ENCODE data around the gene PAK5. TPM values are rescaled to one million over a fixed set of nuclear protein-coding genes. Genes with fewer than 3 reads are reported as not detected.

PAK5 gene
- total and polyA plus RNA-seq, 9 of the 15 experiments (the other 6 are each of a cell fraction or from before 2014, with no cell fraction given) = not detected

GRCh38 chr20:9755301-9755700, 83.6 kb downstream of the PAK5 start (continued):
- TF ChIP-seq, protein P1, sequence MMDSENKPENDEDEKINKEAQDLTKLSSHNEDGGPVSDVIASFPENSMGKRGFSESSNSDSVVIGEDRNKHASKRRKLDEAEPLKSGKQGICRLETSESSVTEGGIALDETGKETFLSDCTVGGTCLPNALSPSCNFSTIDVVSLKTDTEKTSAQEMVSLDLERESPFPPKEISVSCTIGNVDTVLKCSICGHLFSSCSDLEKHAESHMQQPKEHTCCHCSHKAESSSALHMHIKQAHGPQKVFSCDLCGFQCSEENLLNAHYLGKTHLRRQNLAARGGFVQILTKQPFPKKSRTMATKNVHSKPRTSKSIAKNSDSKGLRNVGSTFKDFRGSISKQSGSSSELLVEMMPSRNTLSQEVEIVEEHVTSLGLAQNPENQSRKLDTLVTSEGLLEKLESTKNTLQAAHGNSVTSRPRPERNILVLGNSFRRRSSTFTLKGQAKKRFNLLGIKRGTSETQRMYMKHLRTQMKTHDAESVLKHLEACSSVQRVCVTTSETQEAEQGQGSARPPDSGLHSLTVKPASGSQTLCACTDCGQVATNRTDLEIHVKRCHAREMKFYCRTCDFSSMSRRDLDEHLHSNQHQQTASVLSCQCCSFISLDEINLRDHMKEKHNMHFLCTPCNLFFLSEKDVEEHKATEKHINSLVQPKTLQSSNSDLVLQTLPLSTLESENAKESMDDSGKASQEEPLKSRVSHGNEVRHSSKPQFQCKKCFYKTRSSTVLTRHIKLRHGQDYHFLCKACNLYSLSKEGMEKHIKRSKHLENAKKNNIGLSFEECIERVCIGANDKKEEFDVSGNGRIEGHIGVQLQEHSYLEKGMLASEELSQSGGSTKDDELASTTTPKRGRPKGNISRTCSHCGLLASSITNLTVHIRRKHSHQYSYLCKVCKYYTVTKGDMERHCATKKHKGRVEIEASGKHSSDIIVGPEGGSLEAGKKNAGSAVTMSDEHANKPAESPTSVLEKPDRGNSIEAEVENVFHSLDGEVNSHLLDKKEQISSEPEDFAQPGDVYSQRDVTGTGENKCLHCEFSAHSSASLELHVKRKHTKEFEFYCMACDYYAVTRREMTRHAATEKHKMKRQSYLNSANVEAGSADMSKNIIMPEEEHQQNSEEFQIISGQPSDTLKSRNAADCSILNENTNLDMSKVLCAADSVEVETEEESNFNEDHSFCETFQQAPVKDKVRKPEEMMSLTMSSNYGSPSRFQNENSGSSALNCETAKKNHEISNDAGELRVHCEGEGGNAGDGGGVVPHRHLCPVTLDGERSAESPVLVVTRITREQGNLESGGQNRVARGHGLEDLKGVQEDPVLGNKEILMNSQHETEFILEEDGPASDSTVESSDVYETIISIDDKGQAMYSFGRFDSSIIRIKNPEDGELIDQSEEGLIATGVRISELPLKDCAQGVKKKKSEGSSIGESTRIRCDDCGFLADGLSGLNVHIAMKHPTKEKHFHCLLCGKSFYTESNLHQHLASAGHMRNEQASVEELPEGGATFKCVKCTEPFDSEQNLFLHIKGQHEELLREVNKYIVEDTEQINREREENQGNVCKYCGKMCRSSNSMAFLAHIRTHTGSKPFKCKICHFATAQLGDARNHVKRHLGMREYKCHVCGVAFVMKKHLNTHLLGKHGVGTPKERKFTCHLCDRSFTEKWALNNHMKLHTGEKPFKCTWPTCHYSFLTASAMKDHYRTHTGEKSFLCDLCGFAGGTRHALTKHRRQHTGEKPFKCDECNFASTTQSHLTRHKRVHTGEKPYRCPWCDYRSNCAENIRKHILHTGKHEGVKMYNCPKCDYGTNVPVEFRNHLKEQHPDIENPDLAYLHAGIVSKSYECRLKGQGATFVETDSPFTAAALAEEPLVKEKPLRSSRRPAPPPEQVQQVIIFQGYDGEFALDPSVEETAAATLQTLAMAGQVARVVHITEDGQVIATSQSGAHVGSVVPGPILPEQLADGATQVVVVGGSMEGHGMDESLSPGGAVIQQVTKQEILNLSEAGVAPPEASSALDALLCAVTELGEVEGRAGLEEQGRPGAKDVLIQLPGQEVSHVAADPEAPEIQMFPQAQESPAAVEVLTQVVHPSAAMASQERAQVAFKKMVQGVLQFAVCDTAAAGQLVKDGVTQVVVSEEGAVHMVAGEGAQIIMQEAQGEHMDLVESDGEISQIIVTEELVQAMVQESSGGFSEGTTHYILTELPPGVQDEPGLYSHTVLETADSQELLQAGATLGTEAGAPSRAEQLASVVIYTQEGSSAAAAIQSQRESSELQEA (IDR thresholded peaks at IDR 0.05; ENCODE audit: low read depth) = no peak
- TF ChIP-seq RFX7 (CRISPR knock-in tag; IDR thresholded peaks at IDR 0.05) (no peak), ZNF277 (CRISPR knock-in tag; IDR thresholded peaks at IDR 0.05; ENCODE audit: borderline replicate concordance) (no peak), ZNF124 (CRISPR knock-in tag; IDR thresholded peaks at IDR 0.05) (no peak), POLR2A (conservative IDR thresholded peaks at IDR 0.05) (no peak), CEBPB (tag; IDR thresholded peaks at IDR 0.05) (no peak)
- TF ChIP-seq, protein P2, sequence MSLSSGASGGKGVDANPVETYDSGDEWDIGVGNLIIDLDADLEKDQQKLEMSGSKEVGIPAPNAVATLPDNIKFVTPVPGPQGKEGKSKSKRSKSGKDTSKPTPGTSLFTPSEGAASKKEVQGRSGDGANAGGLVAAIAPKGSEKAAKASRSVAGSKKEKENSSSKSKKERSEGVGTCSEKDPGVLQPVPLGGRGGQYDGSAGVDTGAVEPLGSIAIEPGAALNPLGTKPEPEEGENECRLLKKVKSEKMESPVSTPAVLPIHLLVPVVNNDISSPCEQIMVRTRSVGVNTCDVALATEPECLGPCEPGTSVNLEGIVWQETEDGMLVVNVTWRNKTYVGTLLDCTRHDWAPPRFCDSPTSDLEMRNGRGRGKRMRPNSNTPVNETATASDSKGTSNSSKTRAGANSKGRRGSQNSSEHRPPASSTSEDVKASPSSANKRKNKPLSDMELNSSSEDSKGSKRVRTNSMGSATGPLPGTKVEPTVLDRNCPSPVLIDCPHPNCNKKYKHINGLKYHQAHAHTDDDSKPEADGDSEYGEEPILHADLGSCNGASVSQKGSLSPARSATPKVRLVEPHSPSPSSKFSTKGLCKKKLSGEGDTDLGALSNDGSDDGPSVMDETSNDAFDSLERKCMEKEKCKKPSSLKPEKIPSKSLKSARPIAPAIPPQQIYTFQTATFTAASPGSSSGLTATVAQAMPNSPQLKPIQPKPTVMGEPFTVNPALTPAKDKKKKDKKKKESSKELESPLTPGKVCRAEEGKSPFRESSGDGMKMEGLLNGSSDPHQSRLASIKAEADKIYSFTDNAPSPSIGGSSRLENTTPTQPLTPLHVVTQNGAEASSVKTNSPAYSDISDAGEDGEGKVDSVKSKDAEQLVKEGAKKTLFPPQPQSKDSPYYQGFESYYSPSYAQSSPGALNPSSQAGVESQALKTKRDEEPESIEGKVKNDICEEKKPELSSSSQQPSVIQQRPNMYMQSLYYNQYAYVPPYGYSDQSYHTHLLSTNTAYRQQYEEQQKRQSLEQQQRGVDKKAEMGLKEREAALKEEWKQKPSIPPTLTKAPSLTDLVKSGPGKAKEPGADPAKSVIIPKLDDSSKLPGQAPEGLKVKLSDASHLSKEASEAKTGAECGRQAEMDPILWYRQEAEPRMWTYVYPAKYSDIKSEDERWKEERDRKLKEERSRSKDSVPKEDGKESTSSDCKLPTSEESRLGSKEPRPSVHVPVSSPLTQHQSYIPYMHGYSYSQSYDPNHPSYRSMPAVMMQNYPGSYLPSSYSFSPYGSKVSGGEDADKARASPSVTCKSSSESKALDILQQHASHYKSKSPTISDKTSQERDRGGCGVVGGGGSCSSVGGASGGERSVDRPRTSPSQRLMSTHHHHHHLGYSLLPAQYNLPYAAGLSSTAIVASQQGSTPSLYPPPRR (CRISPR knock-in tag; IDR thresholded peaks at IDR 0.05; ENCODE audit: borderline replicate concordance) = no peak
